IMR-90 (cell line): Measurements from ENCODE around the gene TMEM63A. TPM values are rescaled to one million over a fixed set of nuclear protein-coding genes. Genes with fewer than 3 reads are reported as not detected.
"Not testable (repeated sequence)": the region's sequence is repeated elsewhere in the genome, so short reads cannot be mapped to it uniquely, and the experiment has no call there.

Source experiments
- ATAC-seq: fragments of 200-7000 bp; cut with Tn5 transposase; 2 replicates; pipeline ENCODE4 v1.9.1; 2020; ENCODE audit warnings: low read depth, mild to moderate bottlenecking, moderate library complexity
- BruUV-seq: library from RNA; stranded (reverse); fragments of 400-500 nt; replicated peaks from 2 replicates; lab custom pipeline; 2021; lab: Mats Ljungman, UMichigan
- CTCF ChIA-PET: fragments of 300-600 bp; formaldehyde crosslinking; extraction: SDS; loops from one replicate; lab custom pipeline; 2021; ENCODE audit warnings: antibody characterized with exemption; lab: Yijun Ruan, JAX
- POLR2A ChIA-PET: fragments of 300-600 bp; sonication (Branson Sonifier 250); formaldehyde crosslinking; loops from one replicate; lab custom pipeline; 2022; ENCODE audit warnings: antibody characterized with exemption; ENCODE audit not compliant: unreplicated experiment; lab: Charles Lee
- DNase-seq: peaks from one replicate; pipeline ENCODE4 v3.0.0; 2013
- H2AFZ ChIP-seq: replicated peaks from 2 replicates; pipeline ENCODE3; 2013; ENCODE audit warnings: low read length, mild to moderate bottlenecking; ENCODE audit not compliant: poor library complexity
- H2AK5ac ChIP-seq: 2 replicates; pipeline ENCODE4 v1.6.1; 2013; ENCODE audit warnings: low read depth, low read length, inconsistent platforms
- H2AK9ac ChIP-seq: replicated peaks from 2 replicates; pipeline ENCODE3; 2013; ENCODE audit warnings: mild to moderate bottlenecking, low read depth, low read length, moderate library complexity; ENCODE audit not compliant: poor library complexity
- H2BK120ac ChIP-seq: 2 replicates; pipeline ENCODE4 v1.6.1; 2013; ENCODE audit warnings: low read depth, low read length, inconsistent platforms
- H2BK15ac ChIP-seq: 3 replicates; pipeline ENCODE4 v1.6.1; 2013; ENCODE audit warnings: low read depth, low read length, inconsistent platforms
- H2BK20ac ChIP-seq: 2 replicates; pipeline ENCODE4 v1.6.1; 2013; ENCODE audit warnings: low read depth, mild to moderate bottlenecking, inconsistent platforms, low read length, moderate library complexity
- H2BK5ac ChIP-seq: 2 replicates; pipeline ENCODE4 v1.6.1; 2013; ENCODE audit warnings: mild to moderate bottlenecking, low read depth, low read length, inconsistent platforms; ENCODE audit not compliant: poor library complexity, severe bottlenecking
- H3K14ac ChIP-seq: replicated peaks from 2 replicates; pipeline ENCODE4 v1.6.1; 2013; ENCODE audit warnings: low read depth, low read length, inconsistent platforms
- H3K18ac ChIP-seq: 2 replicates; pipeline ENCODE4 v1.6.1; 2013; ENCODE audit warnings: low read depth, low read length, control low read depth
- H3K23ac ChIP-seq: 2 replicates; pipeline ENCODE4 v1.6.1; 2013; ENCODE audit warnings: low read depth, low read length, inconsistent platforms
- H3K27ac ChIP-seq: 2 replicates; pipeline ENCODE4 v1.5.1; 2013; ENCODE audit warnings: mild to moderate bottlenecking, control low read depth, low read length; ENCODE audit not compliant: insufficient read depth
- H3K27me3 ChIP-seq: 2 replicates; pipeline ENCODE4 v1.6.1; 2013; ENCODE audit warnings: low read length; ENCODE audit not compliant: control insufficient read depth, insufficient read depth
- H3K36me3 ChIP-seq: 2 replicates; pipeline ENCODE4 v1.6.1; 2013; ENCODE audit warnings: low read length, mixed read lengths; ENCODE audit not compliant: control insufficient read depth, insufficient read depth
- H3K4ac ChIP-seq: 2 replicates; pipeline ENCODE4 v1.6.1; 2013; ENCODE audit warnings: low read depth, low read length, inconsistent platforms
- H3K4me1 ChIP-seq: 2 replicates; pipeline ENCODE4 v1.6.1; 2013; ENCODE audit warnings: low read length, mixed read lengths; ENCODE audit not compliant: control insufficient read depth, insufficient read depth
- H3K4me2 ChIP-seq: 2 replicates; pipeline ENCODE4 v1.6.1; 2013; ENCODE audit warnings: low read depth, mild to moderate bottlenecking, control low read depth, low read length, moderate library complexity
- H3K4me3 ChIP-seq: 2 replicates; pipeline ENCODE4 v1.5.1; 2013; ENCODE audit warnings: low read depth, mild to moderate bottlenecking, control low read depth, low read length, moderate library complexity; ENCODE audit not compliant: insufficient read depth
- H3K56ac ChIP-seq: 2 replicates; pipeline ENCODE4 v1.6.1; 2013; ENCODE audit warnings: low read length, inconsistent platforms; ENCODE audit not compliant: insufficient read depth; ENCODE audit errors: extremely low read depth
- H3K79me1 ChIP-seq, 2 experiments: 2 replicates each; pipeline ENCODE4 v1.6.1; 2013; ENCODE audit warnings: low read length in 2 of 2, inconsistent platforms in 1 of 2, low read depth in 1 of 2
- H3K9ac ChIP-seq: 2 replicates; pipeline ENCODE4 v1.6.1; 2013; ENCODE audit warnings: low read depth, low read length, control low read depth
- H3K9me1 ChIP-seq: 2 replicates; pipeline ENCODE4 v1.6.1; 2013; ENCODE audit warnings: low read length, inconsistent platforms; ENCODE audit not compliant: insufficient read depth
- H3K9me3 ChIP-seq: 2 replicates; pipeline ENCODE4 v1.6.1; 2013; ENCODE audit warnings: low read length; ENCODE audit not compliant: control insufficient read depth, insufficient read depth
- H4K20me1 ChIP-seq: 2 replicates; pipeline ENCODE4 v1.6.1; 2013; ENCODE audit warnings: low read length, inconsistent platforms; ENCODE audit not compliant: insufficient read depth
- H4K5ac ChIP-seq: 2 replicates; pipeline ENCODE4 v1.6.1; 2013; ENCODE audit warnings: mild to moderate bottlenecking, low read depth, low read length, control low read depth
- H4K8ac ChIP-seq, 2 experiments: 2 replicates each; pipeline ENCODE4 v1.6.1; 2013; ENCODE audit warnings: low read depth in 2 of 2, low read length in 2 of 2, control low read depth in 1 of 2, inconsistent platforms in 1 of 2
- H4K91ac ChIP-seq: 2 replicates; pipeline ENCODE4 v1.6.1; 2013; ENCODE audit warnings: low read depth, low read length, inconsistent platforms; ENCODE audit not compliant: insufficient read depth
- WGBS, 2 experiments: methylation state at CpG; one replicate each; pipeline versions ENCODE4 v1.1.5 to v1.1.7; 2013; ENCODE audit warnings: missing lambda C conversion rate in 2 of 2; ENCODE audit not compliant: insufficient read length in 1 of 2; ENCODE audit errors: extremely low coverage in 2 of 2; 5-methylcytosine and 5-hydroxymethylcytosine counted together
- dilution Hi-C: fragments of 300-500 bp; cut with HindIII; formaldehyde crosslinking; loops from one replicate; pipeline ENCODE4 v1.14.3; 2018; ENCODE audit warnings: low sequenced_read_pairs; ENCODE audit not compliant: unreplicated experiment
- in situ Hi-C: fragments of 300-500 bp; cut with MboI; formaldehyde crosslinking; loops from 3 replicates; pipeline ENCODE4 v1.14.3; 2019; ENCODE audit warnings: low sequenced_read_pairs, inconsistent platforms, mixed read lengths
- intact Hi-C: fragments of 100-400 bp; cut with micrococcal nuclease; formaldehyde crosslinking; loops from 2 replicates; pipeline ENCODE4 v1.10.0; 2022
- polyA plus RNA-seq, 3 experiments: library from polyadenylated mRNA; depleted of rRNA; stranded (reverse); fragments of >200 nt; gene quantifications; 2 replicates each; pipeline ENCODE4 v1.2.3, GENCODE V29; 2012; ENCODE audit warnings: low replicate concordance in 1 of 3
- total RNA-seq: library from RNA; depleted of rRNA; stranded (reverse); fragments of >200 nt; gene quantifications from 2 replicates; pipeline ENCODE4 v1.2.3, GENCODE V29; 2012

TMEM63A gene
- total and polyA plus RNA-seq, 2 of the 4 experiments (the other 2 are of a cell fraction), result 4.7 to 23.3 TPM

DNA sequence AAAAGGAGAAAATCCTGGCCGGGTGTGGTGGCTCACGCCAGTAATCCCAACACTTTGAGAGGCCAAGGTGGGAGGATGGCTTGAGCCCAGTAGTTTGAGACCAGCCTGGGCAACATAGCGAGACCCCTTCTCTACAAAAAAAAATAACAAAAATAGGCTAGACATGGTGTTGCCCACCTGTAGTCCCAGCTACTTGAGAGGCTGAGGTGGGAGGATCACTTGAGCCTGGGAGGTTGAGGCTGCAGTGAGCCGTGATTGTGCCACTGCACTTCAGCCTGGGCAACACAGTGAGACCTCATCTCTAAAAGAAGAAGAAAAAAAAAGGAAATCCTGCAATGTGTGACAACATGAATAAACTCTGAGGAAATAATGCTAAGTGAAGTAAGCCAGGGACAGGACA is 45.9 kb downstream of the TMEM63A start:
- in situ Hi-C loops, H3K27ac ChIP-seq: not testable (repeated sequence)

More for the DNA sequence above, 45.9 kb downstream of the TMEM63A start:
- DNase-seq, H3K27me3 ChIP-seq, H2AFZ ChIP-seq, BruUV-seq, H3K23ac ChIP-seq, H4K5ac ChIP-seq, H2BK15ac ChIP-seq, ATAC-seq, H3K4me1 ChIP-seq, H3K4me3 ChIP-seq, H3K56ac ChIP-seq, H2AK5ac ChIP-seq, H2BK120ac ChIP-seq, H3K79me1 ChIP-seq, H3K4me2 ChIP-seq, H4K20me1 ChIP-seq, H3K4ac ChIP-seq, H4K8ac ChIP-seq, dilution Hi-C loops, POLR2A ChIA-PET, H2BK5ac ChIP-seq, H3K9me3 ChIP-seq, H3K18ac ChIP-seq, intact Hi-C loops, H3K14ac ChIP-seq, H4K91ac ChIP-seq, H3K9me1 ChIP-seq, H3K9ac ChIP-seq, H2BK20ac ChIP-seq, H2AK9ac ChIP-seq: not testable (repeated sequence)
- peaks cover 26% of the 10 kb centered on the region for H3K36me3 ChIP-seq
- WGBS, 2 experiments, result 88% methylated on average over 1 of the region's 4 CpGs; no CpG with 5 or more reads in 1 of the 2 experiments
- CTCF ChIA-PET, result interaction anchor here (0.6 to 1.1 kb wide), 2 partner anchors 356 to 362 kb away, joined by 3 to 5 read pairs; no protein-coding TSS in a partner anchor
